ENCODE measurements around the gene EFCAB10.

DNA sequence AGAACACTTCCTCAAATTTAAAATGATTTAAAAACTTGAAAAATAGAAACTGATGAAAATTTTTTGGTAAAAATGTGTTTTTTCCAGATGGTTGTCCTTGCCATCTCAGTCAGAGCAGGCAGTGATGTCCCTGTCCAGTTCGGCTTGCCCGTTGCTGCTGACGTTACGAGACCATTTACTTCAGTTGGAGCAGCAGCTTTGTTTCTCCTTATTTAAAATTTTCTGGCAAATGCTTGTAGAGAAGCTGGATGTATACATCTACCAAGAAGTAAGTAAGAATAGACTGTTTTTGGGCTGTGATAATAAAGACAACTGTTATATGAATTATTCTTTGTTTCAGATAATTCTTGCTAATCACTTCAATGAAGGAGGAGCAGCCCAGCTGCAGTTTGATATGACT is 16.1 kb downstream of the EFCAB10 start:
- TF ChIP-seq, protein P1, sequence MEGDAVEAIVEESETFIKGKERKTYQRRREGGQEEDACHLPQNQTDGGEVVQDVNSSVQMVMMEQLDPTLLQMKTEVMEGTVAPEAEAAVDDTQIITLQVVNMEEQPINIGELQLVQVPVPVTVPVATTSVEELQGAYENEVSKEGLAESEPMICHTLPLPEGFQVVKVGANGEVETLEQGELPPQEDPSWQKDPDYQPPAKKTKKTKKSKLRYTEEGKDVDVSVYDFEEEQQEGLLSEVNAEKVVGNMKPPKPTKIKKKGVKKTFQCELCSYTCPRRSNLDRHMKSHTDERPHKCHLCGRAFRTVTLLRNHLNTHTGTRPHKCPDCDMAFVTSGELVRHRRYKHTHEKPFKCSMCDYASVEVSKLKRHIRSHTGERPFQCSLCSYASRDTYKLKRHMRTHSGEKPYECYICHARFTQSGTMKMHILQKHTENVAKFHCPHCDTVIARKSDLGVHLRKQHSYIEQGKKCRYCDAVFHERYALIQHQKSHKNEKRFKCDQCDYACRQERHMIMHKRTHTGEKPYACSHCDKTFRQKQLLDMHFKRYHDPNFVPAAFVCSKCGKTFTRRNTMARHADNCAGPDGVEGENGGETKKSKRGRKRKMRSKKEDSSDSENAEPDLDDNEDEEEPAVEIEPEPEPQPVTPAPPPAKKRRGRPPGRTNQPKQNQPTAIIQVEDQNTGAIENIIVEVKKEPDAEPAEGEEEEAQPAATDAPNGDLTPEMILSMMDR (IDR thresholded peaks at IDR 0.05) = no peak
- TF ChIP-seq POLR2A (IDR thresholded peaks at IDR 0.05) = no peak
